ENCODE results near the gene UBQLN1. TPM values are rescaled to one million over a fixed set of nuclear protein-coding genes. Genes with fewer than 3 reads are reported as not detected.
"Not testable (repeated sequence)": the region's sequence is repeated elsewhere in the genome, so short reads cannot be mapped to it uniquely, and the experiment has no call there.

The UBQLN1 gene
- total RNA-seq, 1 experiment from 2014 or later = 169 TPM

GRCh38 chr9:83733739-83734138, 26.0 kb upstream of the UBQLN1 start:
- Mint-ChIP-seq H3K4me3 (ENCODE audit: unreplicated experiment) (no peak overlapping the region), H3K27ac (ENCODE audit: low read depth, unreplicated experiment) (no peak overlapping the region), H3K36me3 (ENCODE audit: insufficient read depth, unreplicated experiment) (no peaks in the 10 kb centered on the region), H3K9me3 (ENCODE audit: unreplicated experiment) (peaks cover 12% of the 10 kb centered on the region), H3K27me3 (ENCODE audit: insufficient read depth, unreplicated experiment) (peaks cover 11% of the 10 kb centered on the region), H3K4me1 (ENCODE audit: insufficient read depth, unreplicated experiment) (no peaks in the 10 kb centered on the region)
- TF ChIP-seq CTCF (IDR thresholded peaks at IDR 0.05; ENCODE audit: unreplicated experiment) = no peak
- ChIA-PET CTCF (no interaction called here), POLR2A (no interaction called here)
- DNase-seq (ENCODE audit: unreplicated experiment) = no peak
- no TSS peak for BruUV-seq (replicated peaks)
- intact Hi-C loops (cut with micrococcal nuclease) = no loop called here

- POLR2A ChIA-PET; H3K9me3 Mint-ChIP-seq (ENCODE audit: unreplicated experiment); H3K4me1 Mint-ChIP-seq (ENCODE audit: insufficient read depth, unreplicated experiment); CTCF ChIA-PET; DNase-seq (ENCODE audit: unreplicated experiment); H3K27ac Mint-ChIP-seq (ENCODE audit: low read depth, unreplicated experiment); H3K4me3 Mint-ChIP-seq (ENCODE audit: unreplicated experiment); BruUV-seq (replicated peaks); intact Hi-C loops (cut with micrococcal nuclease); H3K36me3 Mint-ChIP-seq (ENCODE audit: insufficient read depth, unreplicated experiment): not testable (repeated sequence)
- H3K27me3 Mint-ChIP-seq (ENCODE audit: insufficient read depth, unreplicated experiment) = peaks cover 11% of the 10 kb centered on the region
These were observed 21.0 kb upstream of the UBQLN1 start for GRCh38 chr9:83728591-83729368.

GRCh38 chr9:83724436-83724835, 16.7 kb upstream of the UBQLN1 start:
- Mint-ChIP-seq H3K36me3 (ENCODE audit: insufficient read depth, unreplicated experiment) (no peaks in the 10 kb centered on the region), H3K4me3 (ENCODE audit: unreplicated experiment) (no peak overlapping the region), H3K4me1 (ENCODE audit: insufficient read depth, unreplicated experiment) (no peaks in the 10 kb centered on the region), H3K27me3 (ENCODE audit: insufficient read depth, unreplicated experiment) (no peaks in the 10 kb centered on the region), H3K27ac (ENCODE audit: low read depth, unreplicated experiment) (no peak overlapping the region), H3K9me3 (ENCODE audit: unreplicated experiment) (no peaks in the 10 kb centered on the region)
- ChIA-PET CTCF (no interaction called here), POLR2A (no interaction called here)
- DNase-seq (ENCODE audit: unreplicated experiment) = no peak
- intact Hi-C loops (cut with micrococcal nuclease) = no loop called here
- no peak for TF ChIP-seq CTCF (IDR thresholded peaks at IDR 0.05; ENCODE audit: unreplicated experiment)
- no TSS peak for BruUV-seq (replicated peaks)

- no peak overlapping the region for H3K27ac Mint-ChIP-seq (ENCODE audit: low read depth, unreplicated experiment)
- no TSS peak for BruUV-seq (replicated peaks)
- DNase-seq (ENCODE audit: unreplicated experiment) = no peak
- TF ChIP-seq CTCF (IDR thresholded peaks at IDR 0.05; ENCODE audit: unreplicated experiment) = no peak
- H3K36me3 Mint-ChIP-seq (ENCODE audit: insufficient read depth, unreplicated experiment) = no peaks in the 10 kb centered on the region
- CTCF ChIA-PET = interaction anchor here (0.5 to 0.7 kb wide), 2 partner anchors 44 to 54 kb away, joined by 3 to 4 read pairs; no protein-coding TSS in a partner anchor
- intact Hi-C loops (cut with micrococcal nuclease) = no loop called here
- no peaks in the 10 kb centered on the region for H3K27me3 Mint-ChIP-seq (ENCODE audit: insufficient read depth, unreplicated experiment)
- no peak overlapping the region for H3K4me3 Mint-ChIP-seq (ENCODE audit: unreplicated experiment)
- no peaks in the 10 kb centered on the region for H3K9me3 Mint-ChIP-seq (ENCODE audit: unreplicated experiment)
- H3K4me1 Mint-ChIP-seq (ENCODE audit: insufficient read depth, unreplicated experiment) = no peaks in the 10 kb centered on the region
- POLR2A ChIA-PET = interaction anchor here (0.6 kb wide), 1 partner anchor 21 kb away, joined by 4 read pairs; no protein-coding TSS in a partner anchor
These were observed 15.2 kb upstream of the UBQLN1 start for GRCh38 chr9:83722726-83723495.

Data from MCF 10A (cell line).